Transverse colon (tissue), 4 donors: Measurements from ENCODE around the gene CKM.

ENCODE experiments used
- EP300 ChIP-seq: sonication (generic); formaldehyde crosslinking; IDR thresholded peaks from one replicate; pipeline ENCODE4 v1.6.1; 2017; ENCODE audit warnings: antibody characterized with exemption, low read depth
- POLR2A ChIP-seq: fragments of 450-650 bp; IDR thresholded peaks from one replicate; pipeline ENCODE4 v1.6.1; 2016; ENCODE audit warnings: antibody characterized with exemption, mild to moderate bottlenecking, moderate library complexity
- POLR2AphosphoS5 ChIP-seq, 3 donors: sonication (generic); formaldehyde crosslinking; IDR thresholded peaks; one replicate each; pipeline ENCODE4 v1.6.1; 2016; ENCODE audit warnings: antibody characterized with exemption in 3 of 3
- TF ChIP-seq, protein P1 (sequence below), 5 experiments: fragments of 200-600 bp in 3 of 5; fragments of 450-650 bp in 2 of 5; sonication (generic) in 3 of 5; IDR thresholded peaks; 1 replicate in 2 of 5; 2 replicates in 3 of 5; pipeline ENCODE4 v1.5.1; 2016 to 2017; ENCODE audit warnings: antibody characterized with exemption in 5 of 5, inconsistent platforms in 3 of 5, mild to moderate bottlenecking in 2 of 5, moderate library complexity in 1 of 5

DNA sequence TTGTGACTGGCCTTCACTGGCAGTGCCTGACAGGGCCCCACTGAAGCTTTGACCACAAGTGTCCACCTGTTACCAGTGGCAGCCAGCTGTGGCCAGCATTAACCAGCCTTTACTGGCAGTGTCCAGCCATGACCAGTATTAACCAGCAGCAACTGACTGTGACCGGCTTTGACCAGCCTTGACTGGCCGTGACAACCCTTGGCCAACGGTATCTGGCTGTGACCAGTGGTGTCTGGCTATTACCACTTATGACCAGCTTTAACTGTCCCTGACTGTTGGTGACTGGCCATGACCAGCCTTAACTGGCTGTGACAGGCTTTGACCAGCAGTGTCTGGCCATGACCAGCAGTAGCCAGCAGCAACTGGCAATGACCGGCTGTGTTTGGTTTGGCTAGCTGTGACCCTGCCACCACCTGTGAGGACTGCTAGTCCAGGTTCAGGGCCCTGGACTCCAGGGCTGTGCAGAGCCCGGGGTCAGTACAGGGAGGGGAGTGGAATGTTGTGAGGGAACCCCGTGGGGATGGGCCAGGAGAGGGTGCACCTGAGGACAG lies 32.2 kb downstream of the CKM start:
- TF ChIP-seq, protein P1, sequence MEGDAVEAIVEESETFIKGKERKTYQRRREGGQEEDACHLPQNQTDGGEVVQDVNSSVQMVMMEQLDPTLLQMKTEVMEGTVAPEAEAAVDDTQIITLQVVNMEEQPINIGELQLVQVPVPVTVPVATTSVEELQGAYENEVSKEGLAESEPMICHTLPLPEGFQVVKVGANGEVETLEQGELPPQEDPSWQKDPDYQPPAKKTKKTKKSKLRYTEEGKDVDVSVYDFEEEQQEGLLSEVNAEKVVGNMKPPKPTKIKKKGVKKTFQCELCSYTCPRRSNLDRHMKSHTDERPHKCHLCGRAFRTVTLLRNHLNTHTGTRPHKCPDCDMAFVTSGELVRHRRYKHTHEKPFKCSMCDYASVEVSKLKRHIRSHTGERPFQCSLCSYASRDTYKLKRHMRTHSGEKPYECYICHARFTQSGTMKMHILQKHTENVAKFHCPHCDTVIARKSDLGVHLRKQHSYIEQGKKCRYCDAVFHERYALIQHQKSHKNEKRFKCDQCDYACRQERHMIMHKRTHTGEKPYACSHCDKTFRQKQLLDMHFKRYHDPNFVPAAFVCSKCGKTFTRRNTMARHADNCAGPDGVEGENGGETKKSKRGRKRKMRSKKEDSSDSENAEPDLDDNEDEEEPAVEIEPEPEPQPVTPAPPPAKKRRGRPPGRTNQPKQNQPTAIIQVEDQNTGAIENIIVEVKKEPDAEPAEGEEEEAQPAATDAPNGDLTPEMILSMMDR (IDR thresholded peaks at IDR 0.05), result no peak
- TF ChIP-seq POLR2A, result no peak
- no peak for TF ChIP-seq EP300
- TF ChIP-seq POLR2AphosphoS5 (IDR thresholded peaks at IDR 0.05), result no peak
